K562 (cell line): ENCODE results near the gene COL16A1. TPM values are rescaled to one million over a fixed set of nuclear protein-coding genes. Genes with fewer than 3 reads are reported as not detected.

Source experiments
- ATAC-seq: fragments of 200-7000 bp; cut with Tn5 transposase; 3 replicates; pipeline ENCODE4 v1.9.1; 2020; ENCODE audit warnings: moderate library complexity
- BruUV-seq: library from RNA; stranded (reverse); fragments of 400-500 nt; replicated peaks from 2 replicates; lab custom pipeline; 2021; lab: Mats Ljungman, UMichigan
- CTCF ChIA-PET: fragments of 300-600 bp; formaldehyde crosslinking; extraction: SDS; loops from one replicate; lab custom pipeline; 2021; ENCODE audit warnings: low intra/inter-chr PET ratio; lab: Yijun Ruan, JAX
- POLR2A ChIA-PET: fragments of 300-600, 350-650 bp; sonication (Branson Sonifier 250); formaldehyde crosslinking; extraction: SDS; loops from one replicate; lab custom pipeline; 2021; ENCODE audit warnings: antibody characterized with exemption, inconsistent platforms; lab: Yijun Ruan, JAX
- DNase-seq, 4 experiments: peaks; one replicate each; pipeline versions ENCODE4 v3.0.0 to v3.0.0-alpha.2; 2011 to 2018; ENCODE audit warnings: low spot score in 3 of 4, mixed read lengths in 3 of 4; ENCODE audit errors: extremely low read depth in 1 of 4
- FAIRE-seq: peaks from 2 replicates; lab custom pipeline; 2011; peaks lifted over from hg19 to GRCh38; lab: Jason Lieb, UNC
- H2AFZ ChIP-seq: 2 replicates; pipeline ENCODE4 v1.6.0; 2011; ENCODE audit warnings: low read depth, low read length, control low read depth, inconsistent platforms
- H3K27ac ChIP-seq: fragments of 200-600 bp; 3 replicates; pipeline ENCODE4 v1.8.0; 2011; ENCODE audit warnings: low read depth, mild to moderate bottlenecking, control low read depth, inconsistent platforms, low read length, moderate library complexity, mixed read lengths; ENCODE audit errors: extremely low read depth
- H3K27me3 ChIP-seq, 2 experiments: fragments of 300-600 bp in 1 of 2; 2 replicates in 1 of 2; 3 replicates in 1 of 2; pipeline versions ENCODE4 v1.6.0 to v1.8.0; 2011; ENCODE audit warnings: inconsistent platforms in 2 of 2, low read length in 2 of 2, mild to moderate bottlenecking in 1 of 2, mixed read lengths in 1 of 2, moderate library complexity in 1 of 2; ENCODE audit not compliant: control insufficient read depth in 2 of 2, insufficient read depth in 2 of 2
- H3K36me3 ChIP-seq: fragments of 300-600 bp; 3 replicates; pipeline ENCODE4 v1.8.0; 2011; ENCODE audit warnings: mild to moderate bottlenecking, low read length, inconsistent platforms; ENCODE audit not compliant: control insufficient read depth, insufficient read depth
- H3K4me1 ChIP-seq, 2 experiments: fragments of 200-600 bp in 1 of 2; replicated peaks in 1 of 2; 2 replicates in 1 of 2; 3 replicates in 1 of 2; pipeline versions ENCODE4 v1.5.1 to v1.8.0; 2011; ENCODE audit warnings: inconsistent platforms in 2 of 2, low read length in 2 of 2, mild to moderate bottlenecking in 1 of 2, mixed read lengths in 1 of 2, moderate library complexity in 1 of 2; ENCODE audit not compliant: control insufficient read depth in 2 of 2, insufficient read depth in 2 of 2
- H3K4me2 ChIP-seq: 2 replicates; pipeline ENCODE4 v1.6.1; 2011; ENCODE audit warnings: low read length, control low read depth, inconsistent platforms, mixed read lengths; ENCODE audit not compliant: insufficient read depth
- H3K4me3 ChIP-seq: fragments of 200-600 bp; sonication (generic), shearing (Covaris generic); 2 replicates; pipeline ENCODE4 v1.5.1; 2016; ENCODE audit warnings: control low read depth, inconsistent platforms
- H3K79me2 ChIP-seq: fragments of 200-600 bp; 3 replicates; pipeline ENCODE4 v1.8.0; 2011; ENCODE audit warnings: low read length, inconsistent platforms; ENCODE audit not compliant: control insufficient read depth, insufficient read depth
- H3K9ac ChIP-seq, 2 experiments: 2 replicates each; pipeline versions ENCODE4 v1.6.0 to v1.6.1; 2011; ENCODE audit warnings: low read depth in 2 of 2, low read length in 2 of 2, control low read depth in 1 of 2, inconsistent platforms in 1 of 2, mild to moderate bottlenecking in 1 of 2, mixed read lengths in 1 of 2; ENCODE audit not compliant: insufficient read depth in 1 of 2
- H3K9me1 ChIP-seq: one replicate; pipeline ENCODE4 v1.6.0; 2011; ENCODE audit warnings: inconsistent platforms, mild to moderate bottlenecking, low read length, moderate library complexity; ENCODE audit not compliant: control insufficient read depth, insufficient read depth
- H3K9me3 ChIP-seq: replicated peaks from 2 replicates; pipeline ENCODE4 v1.5.1; 2011; ENCODE audit warnings: low read depth, low read length, inconsistent platforms; ENCODE audit not compliant: control insufficient read depth, insufficient read depth
- H4K20me1 ChIP-seq: replicated peaks from 2 replicates; pipeline ENCODE4 v1.6.1; 2011; ENCODE audit warnings: low read length, inconsistent platforms, mixed read lengths; ENCODE audit not compliant: control insufficient read depth, insufficient read depth
- ETS2 ChIP-seq: IDR thresholded peaks from 2 replicates; pipeline ENCODE4 v1.6.1; 2016; ENCODE audit warnings: borderline replicate concordance, missing genetic modification characterization, mild to moderate bottlenecking, moderate library complexity, missing compliant biosample characterization; ENCODE audit not compliant: poor library complexity, severe bottlenecking
- GABPB2 ChIP-seq: fragments of 250-450 bp; sonication (Bioruptor Pico); conservative IDR thresholded peaks from 2 replicates; pipeline ENCODE4 v1.5.1; 2021; ENCODE audit warnings: mild to moderate bottlenecking
- PCBP1 ChIP-seq: fragments of 200-400 bp; formaldehyde crosslinking; IDR thresholded peaks from 2 replicates; pipeline ENCODE4 v1.6.1; 2018; ENCODE audit warnings: mild to moderate bottlenecking, low read depth, low read length; ENCODE audit not compliant: poor library complexity, severe bottlenecking
- TAF1 ChIP-seq: IDR thresholded peaks from 2 replicates; pipeline ENCODE4 v1.6.1; 2011; ENCODE audit warnings: mild to moderate bottlenecking, low read length, moderate library complexity; ENCODE audit not compliant: insufficient read depth, control insufficient read depth, severe bottlenecking; ENCODE audit errors: extremely low read depth
- WGBS: fragments of 100-300 bp; shearing (Covaris generic); methylation state at CpG from one replicate; pipeline ENCODE4 v1.1.6; 2016; ENCODE audit warnings: low coverage, mixed read lengths; ENCODE audit not compliant: insufficient coverage; ENCODE audit errors: missing lambda C conversion rate; 5-methylcytosine and 5-hydroxymethylcytosine counted together
- in situ Hi-C: fragments of 300-500 bp; cut with MboI; formaldehyde crosslinking; loops from 4 replicates; pipeline ENCODE4 v1.15.0; 2018; ENCODE audit warnings: inconsistent platforms, mixed read lengths
- intact Hi-C: fragments of 100-400 bp; cut with micrococcal nuclease; formaldehyde crosslinking; loops from 2 replicates; pipeline ENCODE4 v1.14.2; 2022
- polyA plus RNA-seq, 8 experiments: library from polyadenylated mRNA; depleted of rRNA in 4 of 8; stranded (reverse) in 5 of 8; unstranded in 3 of 8; fragments of >200 nt; fragmentation: Nextera tagmentation in 2 of 8; fragmentation: Illumina TruSeq in 1 of 8; extraction: Ambion mirVana in 2 of 8; extraction: Trizol in 1 of 8; gene quantifications; 2 replicates each; pipeline versions ENCODE4 v1.2.1 to v1.2.3, GENCODE V29; 2011 to 2014; ENCODE audit warnings: inconsistent platforms in 1 of 8, missing spikeins in 1 of 8
- total RNA-seq, 7 experiments: library from RNA; depleted of rRNA in 6 of 7; stranded (reverse); fragments of >200 nt in 6 of 7; fragmentation: Illumina TruSeq in 2 of 7; extraction: Trizol in 2 of 7; gene quantifications; 2 replicates each; pipeline versions ENCODE4 v1.2.1 to v1.2.3, GENCODE V29; 2011 to 2021; ENCODE audit warnings: low replicate concordance in 1 of 7
- TF ChIP-seq, protein P1 (sequence below): fragments of 450-650 bp; IDR thresholded peaks from 2 replicates; pipeline ENCODE4 v1.6.1; 2016; ENCODE audit warnings: mild to moderate bottlenecking, moderate library complexity

Gene COL16A1
- total and polyA plus RNA-seq, 9 of the 15 experiments (the other 6 are each of a cell fraction or from before 2014, with no cell fraction given), result 0.11 to 0.60 (median 0.11) TPM; not detected in 6

GRCh38 chr1:31693231-31693630, 10.6 kb downstream of the COL16A1 start:
- intact Hi-C loops (no loop called here), in situ Hi-C loops (no loop called here)
- Histone ChIP-seq H3K36me3 (no peaks in the 10 kb centered on the region), H3K9ac (no peak overlapping the region), H3K4me1 (peaks cover 0 to 10% of the 10 kb centered on the region in 2 experiments; a peak in 3 of 5 replicates), H3K4me3 (no peak overlapping the region), H3K27ac (no peak overlapping the region), H3K9me3 (no peaks in the 10 kb centered on the region), H3K27me3 (peaks cover 3 to 53% of the 10 kb centered on the region in 2 experiments), H4K20me1 (peaks cover 43% of the 10 kb centered on the region; the same call in 1 of the 2 replicates), H2AFZ (no peak overlapping the region), H3K79me2 (no peaks in the 10 kb centered on the region), H3K9me1 (no peaks in the 10 kb centered on the region), H3K4me2 (no peak overlapping the region)
- DNase-seq (no peak), FAIRE-seq (no peak), ATAC-seq (no peak)
- no peak for TF ChIP-seq GABPB2
- no peak for TF ChIP-seq ETS2
- no peak for TF ChIP-seq PCBP1
- TF ChIP-seq TAF1, result no peak
- TF ChIP-seq, protein P1, sequence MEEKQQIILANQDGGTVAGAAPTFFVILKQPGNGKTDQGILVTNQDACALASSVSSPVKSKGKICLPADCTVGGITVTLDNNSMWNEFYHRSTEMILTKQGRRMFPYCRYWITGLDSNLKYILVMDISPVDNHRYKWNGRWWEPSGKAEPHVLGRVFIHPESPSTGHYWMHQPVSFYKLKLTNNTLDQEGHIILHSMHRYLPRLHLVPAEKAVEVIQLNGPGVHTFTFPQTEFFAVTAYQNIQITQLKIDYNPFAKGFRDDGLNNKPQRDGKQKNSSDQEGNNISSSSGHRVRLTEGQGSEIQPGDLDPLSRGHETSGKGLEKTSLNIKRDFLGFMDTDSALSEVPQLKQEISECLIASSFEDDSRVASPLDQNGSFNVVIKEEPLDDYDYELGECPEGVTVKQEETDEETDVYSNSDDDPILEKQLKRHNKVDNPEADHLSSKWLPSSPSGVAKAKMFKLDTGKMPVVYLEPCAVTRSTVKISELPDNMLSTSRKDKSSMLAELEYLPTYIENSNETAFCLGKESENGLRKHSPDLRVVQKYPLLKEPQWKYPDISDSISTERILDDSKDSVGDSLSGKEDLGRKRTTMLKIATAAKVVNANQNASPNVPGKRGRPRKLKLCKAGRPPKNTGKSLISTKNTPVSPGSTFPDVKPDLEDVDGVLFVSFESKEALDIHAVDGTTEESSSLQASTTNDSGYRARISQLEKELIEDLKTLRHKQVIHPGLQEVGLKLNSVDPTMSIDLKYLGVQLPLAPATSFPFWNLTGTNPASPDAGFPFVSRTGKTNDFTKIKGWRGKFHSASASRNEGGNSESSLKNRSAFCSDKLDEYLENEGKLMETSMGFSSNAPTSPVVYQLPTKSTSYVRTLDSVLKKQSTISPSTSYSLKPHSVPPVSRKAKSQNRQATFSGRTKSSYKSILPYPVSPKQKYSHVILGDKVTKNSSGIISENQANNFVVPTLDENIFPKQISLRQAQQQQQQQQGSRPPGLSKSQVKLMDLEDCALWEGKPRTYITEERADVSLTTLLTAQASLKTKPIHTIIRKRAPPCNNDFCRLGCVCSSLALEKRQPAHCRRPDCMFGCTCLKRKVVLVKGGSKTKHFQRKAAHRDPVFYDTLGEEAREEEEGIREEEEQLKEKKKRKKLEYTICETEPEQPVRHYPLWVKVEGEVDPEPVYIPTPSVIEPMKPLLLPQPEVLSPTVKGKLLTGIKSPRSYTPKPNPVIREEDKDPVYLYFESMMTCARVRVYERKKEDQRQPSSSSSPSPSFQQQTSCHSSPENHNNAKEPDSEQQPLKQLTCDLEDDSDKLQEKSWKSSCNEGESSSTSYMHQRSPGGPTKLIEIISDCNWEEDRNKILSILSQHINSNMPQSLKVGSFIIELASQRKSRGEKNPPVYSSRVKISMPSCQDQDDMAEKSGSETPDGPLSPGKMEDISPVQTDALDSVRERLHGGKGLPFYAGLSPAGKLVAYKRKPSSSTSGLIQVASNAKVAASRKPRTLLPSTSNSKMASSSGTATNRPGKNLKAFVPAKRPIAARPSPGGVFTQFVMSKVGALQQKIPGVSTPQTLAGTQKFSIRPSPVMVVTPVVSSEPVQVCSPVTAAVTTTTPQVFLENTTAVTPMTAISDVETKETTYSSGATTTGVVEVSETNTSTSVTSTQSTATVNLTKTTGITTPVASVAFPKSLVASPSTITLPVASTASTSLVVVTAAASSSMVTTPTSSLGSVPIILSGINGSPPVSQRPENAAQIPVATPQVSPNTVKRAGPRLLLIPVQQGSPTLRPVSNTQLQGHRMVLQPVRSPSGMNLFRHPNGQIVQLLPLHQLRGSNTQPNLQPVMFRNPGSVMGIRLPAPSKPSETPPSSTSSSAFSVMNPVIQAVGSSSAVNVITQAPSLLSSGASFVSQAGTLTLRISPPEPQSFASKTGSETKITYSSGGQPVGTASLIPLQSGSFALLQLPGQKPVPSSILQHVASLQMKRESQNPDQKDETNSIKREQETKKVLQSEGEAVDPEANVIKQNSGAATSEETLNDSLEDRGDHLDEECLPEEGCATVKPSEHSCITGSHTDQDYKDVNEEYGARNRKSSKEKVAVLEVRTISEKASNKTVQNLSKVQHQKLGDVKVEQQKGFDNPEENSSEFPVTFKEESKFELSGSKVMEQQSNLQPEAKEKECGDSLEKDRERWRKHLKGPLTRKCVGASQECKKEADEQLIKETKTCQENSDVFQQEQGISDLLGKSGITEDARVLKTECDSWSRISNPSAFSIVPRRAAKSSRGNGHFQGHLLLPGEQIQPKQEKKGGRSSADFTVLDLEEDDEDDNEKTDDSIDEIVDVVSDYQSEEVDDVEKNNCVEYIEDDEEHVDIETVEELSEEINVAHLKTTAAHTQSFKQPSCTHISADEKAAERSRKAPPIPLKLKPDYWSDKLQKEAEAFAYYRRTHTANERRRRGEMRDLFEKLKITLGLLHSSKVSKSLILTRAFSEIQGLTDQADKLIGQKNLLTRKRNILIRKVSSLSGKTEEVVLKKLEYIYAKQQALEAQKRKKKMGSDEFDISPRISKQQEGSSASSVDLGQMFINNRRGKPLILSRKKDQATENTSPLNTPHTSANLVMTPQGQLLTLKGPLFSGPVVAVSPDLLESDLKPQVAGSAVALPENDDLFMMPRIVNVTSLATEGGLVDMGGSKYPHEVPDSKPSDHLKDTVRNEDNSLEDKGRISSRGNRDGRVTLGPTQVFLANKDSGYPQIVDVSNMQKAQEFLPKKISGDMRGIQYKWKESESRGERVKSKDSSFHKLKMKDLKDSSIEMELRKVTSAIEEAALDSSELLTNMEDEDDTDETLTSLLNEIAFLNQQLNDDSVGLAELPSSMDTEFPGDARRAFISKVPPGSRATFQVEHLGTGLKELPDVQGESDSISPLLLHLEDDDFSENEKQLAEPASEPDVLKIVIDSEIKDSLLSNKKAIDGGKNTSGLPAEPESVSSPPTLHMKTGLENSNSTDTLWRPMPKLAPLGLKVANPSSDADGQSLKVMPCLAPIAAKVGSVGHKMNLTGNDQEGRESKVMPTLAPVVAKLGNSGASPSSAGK, result no peak
- POLR2A ChIA-PET, result interaction anchor here (1.8 to 2.6 kb wide), 2 partner anchors 11 to 14 kb away, joined by 7 to 13 read pairs; partner anchors contain the start of gene COL16A1
- 1% methylated on average over 10 of the region's 10 CpGs for WGBS
- no TSS peak for BruUV-seq
- CTCF ChIA-PET, result no interaction called here
